Lung (tissue), 12 donors: ENCODE measurements around the gene DIRAS1. TPM values are rescaled to one million over a fixed set of nuclear protein-coding genes. Genes with fewer than 3 reads are reported as not detected.

Experiments
- ATAC-seq: fragments of 200-7000 bp; cut with Tn5 transposase; one replicate; pipeline ENCODE4 v1.9.1; 2020; ENCODE audit warnings: moderate number of reproducible peaks; ENCODE audit not compliant: insufficient read depth, low FRiP score
- DNase-seq, 3 donors: peaks; one replicate each; pipeline ENCODE4 v3.0.0-alpha.2; 2013 to 2017
- H3K27ac ChIP-seq, 2 donors: one replicate each; pipeline ENCODE4 v1.5.1; 2013; ENCODE audit warnings: mild to moderate bottlenecking in 2 of 2, moderate library complexity in 2 of 2, control low read depth in 1 of 2, inconsistent platforms in 1 of 2, low read depth in 1 of 2, low read length in 1 of 2
- H3K27me3 ChIP-seq, 3 donors: one replicate each; pipeline ENCODE4 v1.5.1; 2013; ENCODE audit warnings: low read length in 2 of 3; ENCODE audit not compliant: control insufficient read depth in 3 of 3, insufficient read depth in 3 of 3
- H3K36me3 ChIP-seq, 4 donors: one replicate each; pipeline ENCODE4 v1.5.1; 2013; ENCODE audit warnings: low read length in 4 of 4, mild to moderate bottlenecking in 1 of 4, moderate library complexity in 1 of 4; ENCODE audit not compliant: control insufficient read depth in 4 of 4, insufficient read depth in 4 of 4
- H3K4me1 ChIP-seq, 5 donors: one replicate each; pipeline ENCODE4 v1.5.1; 2013; ENCODE audit warnings: low read length in 5 of 5, mild to moderate bottlenecking in 2 of 5, moderate library complexity in 1 of 5; ENCODE audit not compliant: control insufficient read depth in 5 of 5, insufficient read depth in 5 of 5
- H3K4me3 ChIP-seq: one replicate; pipeline ENCODE4 v1.5.1; 2013; ENCODE audit warnings: mild to moderate bottlenecking, control low read depth, moderate library complexity
- H3K9ac ChIP-seq, 2 donors: one replicate each; pipeline ENCODE4 v1.5.1; 2013; ENCODE audit warnings: low read length in 2 of 2, control low read depth in 1 of 2; ENCODE audit not compliant: insufficient read depth in 1 of 2
- H3K9me3 ChIP-seq, 4 donors: one replicate each; pipeline ENCODE4 v1.5.1; 2013; ENCODE audit warnings: low read length in 3 of 4, mild to moderate bottlenecking in 1 of 4, moderate library complexity in 1 of 4; ENCODE audit not compliant: control insufficient read depth in 4 of 4, insufficient read depth in 3 of 4
- WGBS, 2 donors: extraction: QIAGEN DNeasy Blood & Tissue Kit; methylation state at CpG; one replicate each; pipeline ENCODE4 v1.1.7; 2013; 5-methylcytosine and 5-hydroxymethylcytosine counted together
- polyA plus RNA-seq, 2 donors: library from polyadenylated mRNA; stranded (reverse); fragments of 200-250 nt; gene quantifications; one replicate each; pipeline ENCODE4 v1.2.1, GENCODE V29; 2013
- total RNA-seq, 2 donors: library from RNA; depleted of rRNA in 1 of 2; stranded (reverse); fragments of >200 nt in 1 of 2; gene quantifications; one replicate each; pipeline ENCODE4 v1.2.1, GENCODE V29; 2014 to 2021
- TF ChIP-seq, protein P1 (sequence below): IDR thresholded peaks from 2 replicates; pipeline ENCODE4 v1.5.1; 2012; ENCODE audit warnings: mild to moderate bottlenecking; ENCODE audit errors: control extremely low read depth, extremely low read depth
- donor health status: control.
- donor health status: control.
- donor health status: Bipolar disorder and iron deficiency.
- donor health status: healthy.
- donor health status: DM: yes; HTN: yes; CAD: no.

Gene DIRAS1
- total and polyA plus RNA-seq, 4 donors, result 0.37 to 1.2 (median 0.58) TPM

DNA sequence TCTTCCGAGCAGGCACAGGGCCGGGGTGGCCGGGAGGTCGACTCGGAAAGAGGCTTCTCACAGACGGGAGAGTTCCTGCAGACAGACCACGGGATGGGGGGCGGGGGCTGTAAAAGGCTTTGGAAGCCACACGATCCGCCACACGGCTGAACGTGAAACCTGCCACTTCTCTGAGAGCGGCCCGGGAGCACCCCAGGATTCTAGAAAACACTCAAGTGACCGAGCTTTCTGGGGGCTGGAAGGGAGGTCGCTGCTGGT lies 34.2 kb upstream of the DIRAS1 start:
- WGBS, 2 donors, result 93 to 95% methylated on average over 16 of the region's 16 CpGs
- peaks cover 8 to 42% (median 11%) of the 10 kb centered on the region in 4 donors for H3K36me3 ChIP-seq
- no peak overlapping the region for H3K4me3 ChIP-seq
- TF ChIP-seq, protein P1, sequence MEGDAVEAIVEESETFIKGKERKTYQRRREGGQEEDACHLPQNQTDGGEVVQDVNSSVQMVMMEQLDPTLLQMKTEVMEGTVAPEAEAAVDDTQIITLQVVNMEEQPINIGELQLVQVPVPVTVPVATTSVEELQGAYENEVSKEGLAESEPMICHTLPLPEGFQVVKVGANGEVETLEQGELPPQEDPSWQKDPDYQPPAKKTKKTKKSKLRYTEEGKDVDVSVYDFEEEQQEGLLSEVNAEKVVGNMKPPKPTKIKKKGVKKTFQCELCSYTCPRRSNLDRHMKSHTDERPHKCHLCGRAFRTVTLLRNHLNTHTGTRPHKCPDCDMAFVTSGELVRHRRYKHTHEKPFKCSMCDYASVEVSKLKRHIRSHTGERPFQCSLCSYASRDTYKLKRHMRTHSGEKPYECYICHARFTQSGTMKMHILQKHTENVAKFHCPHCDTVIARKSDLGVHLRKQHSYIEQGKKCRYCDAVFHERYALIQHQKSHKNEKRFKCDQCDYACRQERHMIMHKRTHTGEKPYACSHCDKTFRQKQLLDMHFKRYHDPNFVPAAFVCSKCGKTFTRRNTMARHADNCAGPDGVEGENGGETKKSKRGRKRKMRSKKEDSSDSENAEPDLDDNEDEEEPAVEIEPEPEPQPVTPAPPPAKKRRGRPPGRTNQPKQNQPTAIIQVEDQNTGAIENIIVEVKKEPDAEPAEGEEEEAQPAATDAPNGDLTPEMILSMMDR, result no peak
- no peak overlapping the region for H3K9ac ChIP-seq
- no peak overlapping the region for H3K27ac ChIP-seq
- no peaks in the 10 kb centered on the region for H3K4me1 ChIP-seq
- peaks cover 0 to 5% (median 0%) of the 10 kb centered on the region in 4 donors for H3K9me3 ChIP-seq
- peaks cover 0 to 3% (median 0%) of the 10 kb centered on the region in 3 donors for H3K27me3 ChIP-seq
- DNase-seq (no peak), ATAC-seq (no peak)

DNA sequence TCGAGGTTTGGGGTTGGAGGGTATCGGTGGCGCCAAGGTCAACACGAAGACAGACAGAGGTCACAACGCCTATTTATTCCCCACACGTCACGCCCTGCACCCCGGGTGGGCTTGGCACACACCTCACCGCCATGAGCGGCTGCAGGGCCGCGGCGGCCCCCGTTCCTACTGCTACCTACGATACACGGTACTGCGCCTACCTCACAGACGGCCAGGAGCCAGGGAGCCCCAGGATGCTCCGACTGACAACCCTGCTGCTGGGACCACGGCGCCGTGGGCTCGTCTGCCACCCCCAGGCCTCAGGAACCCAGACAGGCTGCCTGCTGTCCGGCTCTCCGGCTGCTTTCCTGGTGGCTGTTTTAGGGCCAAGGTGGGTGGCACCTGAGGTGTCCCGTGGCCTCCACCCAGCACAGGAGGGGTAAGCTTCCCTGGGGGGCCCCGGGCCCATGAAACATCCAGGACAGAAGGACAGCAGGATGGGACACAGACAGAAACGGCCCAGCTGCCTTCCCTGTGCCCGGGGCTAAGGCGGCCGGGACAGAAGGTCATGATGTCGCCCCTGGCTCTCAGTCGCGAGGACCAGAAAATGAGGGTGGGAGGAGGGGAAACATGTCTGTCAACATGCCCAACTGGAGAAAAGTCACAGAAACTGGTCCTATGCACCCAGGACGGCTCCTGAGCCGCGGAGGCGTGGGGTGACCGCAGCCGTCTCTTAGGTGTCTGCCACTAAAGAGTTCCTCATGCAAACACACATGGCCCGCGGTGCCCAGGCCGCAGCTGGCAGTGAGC lies 33.7 kb upstream of the DIRAS1 start:
- Histone ChIP-seq H3K27me3 (peaks cover 0 to 3% (median 0%) of the 10 kb centered on the region in 3 donors), H3K4me3 (no peak overlapping the region), H3K36me3 (peaks cover 8 to 42% (median 11%) of the 10 kb centered on the region in 4 donors), H3K9ac (no peak overlapping the region), H3K27ac (no peak overlapping the region), H3K4me1 (no peaks in the 10 kb centered on the region), H3K9me3 (peaks cover 0 to 5% (median 0%) of the 10 kb centered on the region in 4 donors)
- ATAC-seq (no peak), DNase-seq (no peak)
- 94 to 97% methylated on average over 42 to 43 of the region's 43 CpGs for WGBS, 2 donors
- TF ChIP-seq, protein P1, result no peak

DNA sequence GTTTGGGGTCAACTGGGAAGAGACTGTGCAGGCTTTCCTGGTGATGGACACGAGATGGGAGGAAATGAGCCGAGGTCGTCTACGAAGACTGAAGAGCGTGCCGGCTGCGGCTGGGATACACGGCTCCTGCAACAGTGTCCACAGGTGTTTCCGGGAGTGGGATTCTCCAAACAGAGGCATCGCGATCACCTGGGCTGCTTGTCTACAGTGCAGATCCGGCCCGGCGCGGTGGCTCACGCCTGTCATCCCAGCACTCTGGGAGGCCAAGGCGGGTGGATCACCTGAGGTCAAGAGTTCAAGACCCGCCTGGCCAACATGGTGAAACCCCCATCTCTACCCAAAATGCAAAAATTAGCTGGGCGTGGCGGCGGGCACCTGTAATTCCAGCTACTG lies 30.3 kb upstream of the DIRAS1 start:
- DNase-seq (no peak), ATAC-seq (no peak)
- Histone ChIP-seq H3K36me3 (peaks cover 2 to 23% (median 8%) of the 10 kb centered on the region in 4 donors), H3K27me3 (peaks cover 0 to 3% (median 0%) of the 10 kb centered on the region in 3 donors), H3K27ac (no peak overlapping the region), H3K9me3 (peaks cover 0 to 5% (median 0%) of the 10 kb centered on the region in 4 donors), H3K4me1 (no peaks in the 10 kb centered on the region), H3K4me3 (no peak overlapping the region), H3K9ac (no peak overlapping the region)
- TF ChIP-seq, protein P1, result no peak
- WGBS, 2 donors, result 86 to 89% methylated on average over 21 of the region's 21 CpGs
